Peyer's patch (tissue), 4 donors: Measurements from ENCODE around the gene KCNJ5. TPM values are rescaled to one million over a fixed set of nuclear protein-coding genes. Genes with fewer than 3 reads are reported as not detected.

Source experiments
- DNase-seq, 3 donors: peaks; one replicate each; pipeline ENCODE4 v3.0.0-alpha.2; 2017 to 2019
- H3K27ac ChIP-seq, 4 donors: fragments of 200-600 bp; sonication (generic); one replicate each; pipeline ENCODE4 v1.5.1; 2016 to 2019
- H3K27me3 ChIP-seq, 2 donors: fragments of 200-600 bp; sonication (generic); one replicate each; pipeline ENCODE4 v1.5.1; 2019
- H3K36me3 ChIP-seq, 3 donors: fragments of 200-600 bp; sonication (generic); one replicate each; pipeline ENCODE4 v1.5.1; 2016 to 2019
- H3K4me1 ChIP-seq, 4 donors: fragments of 200-600 bp; sonication (generic); one replicate each; pipeline ENCODE4 v1.5.1; 2016 to 2019
- H3K4me3 ChIP-seq, 4 donors: fragments of 200-600 bp; sonication (generic); 1 replicate in 3 of 4; 2 replicates in 1 of 4; pipeline ENCODE4 v1.5.1; 2016 to 2019; ENCODE audit warnings: mild to moderate bottlenecking in 1 of 4
- H3K9me3 ChIP-seq, 4 donors: fragments of 200-600 bp; sonication (generic); one replicate each; pipeline ENCODE4 v1.5.1; 2016 to 2019; ENCODE audit warnings: mild to moderate bottlenecking in 1 of 4
- POLR2A ChIP-seq, 2 donors: fragments of 450-650 bp; IDR thresholded peaks; one replicate each; pipeline ENCODE4 v1.5.1; 2017; ENCODE audit warnings: antibody characterized with exemption in 2 of 2, mild to moderate bottlenecking in 2 of 2, moderate library complexity in 2 of 2
- total RNA-seq, 4 donors: library from RNA; depleted of rRNA; stranded (reverse); fragments of >200 nt; gene quantifications; one replicate each; pipeline ENCODE4 v1.1.0, GENCODE V29; 2016
- TF ChIP-seq, protein P1 (sequence below), 6 experiments: fragments of 450-650 bp in 4 of 6; fragments of 200-600 bp in 2 of 6; sonication (generic) in 1 of 6; IDR thresholded peaks; one replicate each; pipeline ENCODE4 v1.5.1; 2017 to 2019; ENCODE audit warnings: antibody characterized with exemption in 6 of 6, mild to moderate bottlenecking in 3 of 6, moderate library complexity in 1 of 6

KCNJ5 gene
- total RNA-seq, 4 donors from 2014 or later: 1.6 TPM; not detected in 3

DNA sequence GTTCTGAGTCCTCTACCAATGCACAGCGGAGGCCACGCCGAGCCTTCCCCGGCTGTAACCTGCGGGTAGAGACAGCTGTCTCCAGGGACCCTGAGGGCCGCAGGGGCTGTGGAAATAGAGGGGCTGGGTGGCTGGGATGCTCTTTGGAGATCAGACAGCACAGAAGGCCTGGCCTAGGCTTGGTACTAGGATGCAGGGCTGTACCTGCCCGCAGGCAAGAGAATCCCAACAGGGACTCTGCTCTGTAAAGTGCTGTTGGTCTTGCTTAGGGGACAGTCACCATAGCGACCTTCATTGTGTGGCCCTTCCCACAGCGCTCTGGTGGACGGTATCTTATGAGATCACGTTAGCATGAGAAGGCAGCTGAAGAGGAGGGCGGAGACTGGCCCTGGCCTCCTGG lies 11.3 kb upstream of the KCNJ5 start:
- H3K9me3 ChIP-seq: no peaks in the 10 kb centered on the region
- H3K27ac ChIP-seq: no peak overlapping the region
- no peak overlapping the region for H3K4me3 ChIP-seq
- H3K27me3 ChIP-seq: no peaks in the 10 kb centered on the region
- H3K4me1 ChIP-seq: no peaks in the 10 kb centered on the region
- TF ChIP-seq, protein P1, sequence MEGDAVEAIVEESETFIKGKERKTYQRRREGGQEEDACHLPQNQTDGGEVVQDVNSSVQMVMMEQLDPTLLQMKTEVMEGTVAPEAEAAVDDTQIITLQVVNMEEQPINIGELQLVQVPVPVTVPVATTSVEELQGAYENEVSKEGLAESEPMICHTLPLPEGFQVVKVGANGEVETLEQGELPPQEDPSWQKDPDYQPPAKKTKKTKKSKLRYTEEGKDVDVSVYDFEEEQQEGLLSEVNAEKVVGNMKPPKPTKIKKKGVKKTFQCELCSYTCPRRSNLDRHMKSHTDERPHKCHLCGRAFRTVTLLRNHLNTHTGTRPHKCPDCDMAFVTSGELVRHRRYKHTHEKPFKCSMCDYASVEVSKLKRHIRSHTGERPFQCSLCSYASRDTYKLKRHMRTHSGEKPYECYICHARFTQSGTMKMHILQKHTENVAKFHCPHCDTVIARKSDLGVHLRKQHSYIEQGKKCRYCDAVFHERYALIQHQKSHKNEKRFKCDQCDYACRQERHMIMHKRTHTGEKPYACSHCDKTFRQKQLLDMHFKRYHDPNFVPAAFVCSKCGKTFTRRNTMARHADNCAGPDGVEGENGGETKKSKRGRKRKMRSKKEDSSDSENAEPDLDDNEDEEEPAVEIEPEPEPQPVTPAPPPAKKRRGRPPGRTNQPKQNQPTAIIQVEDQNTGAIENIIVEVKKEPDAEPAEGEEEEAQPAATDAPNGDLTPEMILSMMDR (IDR thresholded peaks at IDR 0.05): no peak
- no peak for TF ChIP-seq POLR2A (IDR thresholded peaks at IDR 0.05)
- DNase-seq: peak in 1 of 3 donors; percentile 26
- no peaks in the 10 kb centered on the region for H3K36me3 ChIP-seq

DNA sequence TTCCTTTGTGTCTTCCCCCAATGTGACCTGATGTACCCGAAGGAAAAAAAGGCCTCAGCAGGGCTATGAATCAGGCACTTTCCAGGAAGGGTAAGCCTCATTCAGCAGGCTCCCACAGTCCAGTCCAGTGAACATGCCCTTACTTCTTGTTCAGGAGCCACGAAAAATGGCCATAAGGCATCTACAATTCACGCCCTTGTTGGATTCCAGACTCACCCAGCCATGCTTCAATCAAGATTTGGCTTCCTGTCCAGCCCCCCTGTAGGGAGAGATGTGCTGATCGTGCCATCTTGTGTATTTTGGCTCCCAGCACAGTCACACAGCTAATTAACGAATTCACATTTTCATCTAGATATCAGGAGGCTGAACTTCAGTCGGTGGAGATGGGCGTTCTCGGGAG lies 9.9 kb upstream of the KCNJ5 start:
- TF ChIP-seq POLR2A (IDR thresholded peaks at IDR 0.05): no peak
- TF ChIP-seq, protein P1 (IDR thresholded peaks at IDR 0.05): no peak
- no peaks in the 10 kb centered on the region for H3K9me3 ChIP-seq
- DNase-seq: peak in 1 of 3 donors; percentile 4

DNA sequence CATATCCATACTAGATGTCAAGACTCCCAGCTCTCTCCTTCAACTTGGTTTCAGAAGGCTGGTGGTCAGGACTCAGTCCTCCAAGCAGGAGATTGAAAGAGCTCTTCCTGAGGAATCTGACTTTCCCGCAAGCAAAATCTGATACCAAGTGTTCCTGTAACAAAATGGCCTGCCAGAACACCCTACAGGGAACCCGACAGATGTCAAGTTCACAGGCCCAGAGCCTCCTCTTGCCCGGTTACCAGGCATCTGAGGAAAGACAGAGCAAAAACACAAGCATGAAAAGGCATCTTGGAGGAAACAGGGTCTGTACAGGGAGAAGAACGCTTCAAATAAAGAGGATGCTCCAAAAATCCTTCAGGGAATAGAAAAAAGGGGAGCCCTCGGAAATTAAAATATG lies 8.7 kb upstream of the KCNJ5 start:
- TF ChIP-seq, protein P1 (IDR thresholded peaks at IDR 0.05): no peak
- TF ChIP-seq POLR2A (IDR thresholded peaks at IDR 0.05): no peak
- peak in 1 of 3 donors; percentile 18 for DNase-seq

More for the DNA sequence above, 9.9 kb upstream of the KCNJ5 start:
- H3K27me3 ChIP-seq: no peaks in the 10 kb centered on the region
- H3K27ac ChIP-seq: no peak overlapping the region
- H3K36me3 ChIP-seq: no peaks in the 10 kb centered on the region
- H3K4me3 ChIP-seq: no peak overlapping the region
- no peaks in the 10 kb centered on the region for H3K4me1 ChIP-seq

DNA sequence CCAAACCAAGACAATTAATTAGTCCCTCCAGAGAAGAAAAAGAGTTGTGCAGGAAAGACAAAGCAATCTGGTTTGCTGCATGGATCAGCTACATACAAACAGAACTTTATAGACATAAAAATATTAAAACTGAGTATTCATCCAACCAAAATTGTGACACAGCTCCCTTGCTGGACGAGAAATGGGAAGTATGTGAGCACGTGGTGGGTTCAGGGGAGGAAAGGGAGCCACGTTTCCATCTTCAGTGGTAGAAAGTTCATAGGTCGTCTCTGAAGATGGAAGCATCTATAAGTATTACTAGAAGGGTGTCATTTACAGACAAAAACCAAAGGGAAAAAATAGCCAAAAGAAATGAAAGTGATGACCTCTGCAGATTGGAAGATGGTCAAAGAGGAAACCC lies 7.1 kb upstream of the KCNJ5 start:
- Histone ChIP-seq H3K27ac (no peak overlapping the region), H3K4me3 (no peak overlapping the region), H3K4me1 (no peaks in the 10 kb centered on the region), H3K9me3 (no peaks in the 10 kb centered on the region), H3K36me3 (no peaks in the 10 kb centered on the region), H3K27me3 (no peaks in the 10 kb centered on the region)
- DNase-seq: peak in 1 of 3 donors; percentile 4
- TF ChIP-seq POLR2A (IDR thresholded peaks at IDR 0.05): no peak
- TF ChIP-seq, protein P1 (IDR thresholded peaks at IDR 0.05): no peak

More for the DNA sequence above, 8.7 kb upstream of the KCNJ5 start:
- Histone ChIP-seq H3K27me3 (no peaks in the 10 kb centered on the region), H3K9me3 (no peaks in the 10 kb centered on the region), H3K36me3 (no peaks in the 10 kb centered on the region), H3K4me3 (no peak overlapping the region), H3K27ac (no peak overlapping the region), H3K4me1 (no peaks in the 10 kb centered on the region)

DNA sequence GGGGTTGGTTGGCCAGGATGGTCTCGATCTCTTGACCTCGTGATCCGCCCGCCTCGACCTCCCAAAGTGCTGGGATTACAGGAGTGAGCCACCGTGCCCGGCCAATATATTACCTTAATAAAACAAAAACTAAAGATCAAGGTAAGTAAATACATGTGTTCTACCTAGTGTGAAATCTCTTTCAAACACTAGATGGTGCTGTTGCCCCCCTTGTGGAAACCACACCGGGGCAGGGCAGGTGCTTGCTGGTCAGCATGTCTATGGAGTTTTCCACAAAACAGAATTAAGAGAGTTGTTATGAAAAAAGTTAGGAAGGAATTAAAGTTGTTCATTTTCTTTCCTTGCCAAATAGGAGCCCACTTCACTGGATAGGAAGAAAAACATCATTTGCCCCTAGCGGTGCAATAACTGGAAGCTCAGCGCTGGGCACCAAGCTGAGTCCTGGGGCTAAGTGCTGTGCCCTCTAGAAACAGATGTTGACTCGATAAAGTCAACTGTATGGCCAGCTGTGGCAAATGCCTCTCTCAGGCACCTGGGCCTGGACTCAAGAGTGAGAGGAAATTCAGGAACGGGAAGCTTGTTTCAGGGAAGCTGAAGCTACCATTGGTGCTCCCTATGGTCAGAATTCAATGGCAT lies 6.3 kb upstream of the KCNJ5 start:
- DNase-seq: peak in 2 of 3 donors; percentile 42 to 81
- no peaks in the 10 kb centered on the region for H3K4me1 ChIP-seq
- TF ChIP-seq, protein P1 (IDR thresholded peaks at IDR 0.05): peak; percentile 48 to 94 (median 86)
- TF ChIP-seq POLR2A (IDR thresholded peaks at IDR 0.05): no peak

More for the DNA sequence above, 6.3 kb upstream of the KCNJ5 start:
- no peak overlapping the region for H3K27ac ChIP-seq
- no peaks in the 10 kb centered on the region for H3K9me3 ChIP-seq
- H3K4me3 ChIP-seq: no peak overlapping the region
- H3K27me3 ChIP-seq: peaks cover 0 to 2% of the 10 kb centered on the region in 2 donors
- no peaks in the 10 kb centered on the region for H3K36me3 ChIP-seq
